ENCODE results near the gene DNAJC1.

Gene DNAJC1

DNA sequence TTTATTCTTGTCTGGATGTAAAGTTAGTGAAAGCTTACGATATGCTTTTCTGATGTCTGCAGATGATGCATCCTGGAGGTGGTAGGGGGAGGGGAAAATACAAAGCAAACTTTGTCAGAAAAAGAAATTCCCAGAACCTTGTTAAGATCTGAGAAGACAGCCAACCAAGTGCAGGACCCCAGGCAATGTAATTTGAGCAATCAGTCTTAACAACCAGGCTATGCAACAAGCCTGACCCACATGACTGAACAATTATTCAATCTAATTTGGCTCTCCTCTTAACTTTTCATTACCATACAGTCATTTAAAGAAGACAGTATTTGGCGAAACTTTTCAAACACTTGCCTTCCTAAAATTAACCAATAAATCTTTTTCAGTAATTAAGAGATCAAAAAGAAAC is 74.5 kb downstream of the DNAJC1 start (continued):
- TF ChIP-seq ZNF549 (tag by site-specific recombination; IDR thresholded peaks at IDR 0.05) (no peak), ZNF776 (tag by site-specific recombination; IDR thresholded peaks at IDR 0.05; ENCODE audit: borderline replicate concordance) (no peak)

GRCh38 chr10:21927631-21928353 is 75.7 kb downstream of the DNAJC1 start:
- CTCF ChIA-PET, result interaction anchor here (0.6 to 1.7 kb wide), 3 partner anchors 23 to 197 kb away, joined by 3 to 5 read pairs (median 3); no protein-coding TSS in a partner anchor
- Histone ChIP-seq H3K4me1 (ENCODE audit: control insufficient read depth, insufficient read depth, low read length) (peaks cover 21% of the 10 kb centered on the region), H3K36me3 (ENCODE audit: control insufficient read depth in 2 of 2, insufficient read depth in 1 of 2, low read length in 2 of 2) (no peaks in the 10 kb centered on the region), H3K9me3 (ENCODE audit: control insufficient read depth, insufficient read depth, low read depth, low read length) (no peaks in the 10 kb centered on the region), H3K27ac (ENCODE audit: extremely low read depth, low read depth, low read length) (no peak overlapping the region), H3K4me3 (ENCODE audit: low read depth, low read length) (no peak overlapping the region)
- no peak for TF ChIP-seq ZNF76 (tag by site-specific recombination; IDR thresholded peaks at IDR 0.05; ENCODE audit: borderline replicate concordance, low read depth)
- POLR2A ChIA-PET, result no interaction called here

- CTCF ChIA-PET, result interaction anchor here (1.7 kb wide), 1 partner anchor 24 kb away, joined by 5 read pairs; no protein-coding TSS in a partner anchor
- Histone ChIP-seq H3K4me1 (ENCODE audit: control insufficient read depth, insufficient read depth, low read length) (peaks cover 21% of the 10 kb centered on the region), H3K36me3 (ENCODE audit: control insufficient read depth in 2 of 2, insufficient read depth in 1 of 2, low read length in 2 of 2) (no peaks in the 10 kb centered on the region), H3K4me3 (ENCODE audit: low read depth, low read length) (no peak overlapping the region), H3K27ac (ENCODE audit: extremely low read depth, low read depth, low read length) (no peak overlapping the region), H3K9me3 (ENCODE audit: control insufficient read depth, insufficient read depth, low read depth, low read length) (no peaks in the 10 kb centered on the region)
- TF ChIP-seq, protein P1, sequence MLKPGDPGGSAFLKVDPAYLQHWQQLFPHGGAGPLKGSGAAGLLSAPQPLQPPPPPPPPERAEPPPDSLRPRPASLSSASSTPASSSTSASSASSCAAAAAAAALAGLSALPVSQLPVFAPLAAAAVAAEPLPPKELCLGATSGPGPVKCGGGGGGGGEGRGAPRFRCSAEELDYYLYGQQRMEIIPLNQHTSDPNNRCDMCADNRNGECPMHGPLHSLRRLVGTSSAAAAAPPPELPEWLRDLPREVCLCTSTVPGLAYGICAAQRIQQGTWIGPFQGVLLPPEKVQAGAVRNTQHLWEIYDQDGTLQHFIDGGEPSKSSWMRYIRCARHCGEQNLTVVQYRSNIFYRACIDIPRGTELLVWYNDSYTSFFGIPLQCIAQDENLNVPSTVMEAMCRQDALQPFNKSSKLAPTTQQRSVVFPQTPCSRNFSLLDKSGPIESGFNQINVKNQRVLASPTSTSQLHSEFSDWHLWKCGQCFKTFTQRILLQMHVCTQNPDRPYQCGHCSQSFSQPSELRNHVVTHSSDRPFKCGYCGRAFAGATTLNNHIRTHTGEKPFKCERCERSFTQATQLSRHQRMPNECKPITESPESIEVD (tag by site-specific recombination; IDR thresholded peaks at IDR 0.05), result peak; percentile 86
- TF ChIP-seq ZNF248 (tag by site-specific recombination; IDR thresholded peaks at IDR 0.05) (no peak), ZNF629 (tag by site-specific recombination; IDR thresholded peaks at IDR 0.05) (0 out of 2 replicates have a peak, but pooled peaks have one; percentile 15), FEZF1 (tag by site-specific recombination; IDR thresholded peaks at IDR 0.05) (no peak), ZXDB (tag by site-specific recombination; IDR thresholded peaks at IDR 0.05) (peak; percentile 51; the same call in 1 of the 2 replicates), ZNF366 (tag by site-specific recombination; conservative IDR thresholded peaks at IDR 0.05) (peak; percentile 18; the same call in 1 of the 2 replicates), ZBTB11 (tag by site-specific recombination; conservative IDR thresholded peaks at IDR 0.05; ENCODE audit: low read depth) (no peak), KLF10 (tag by site-specific recombination; IDR thresholded peaks at IDR 0.05) (no peak)
- POLR2A ChIA-PET, result no interaction called here
Measured at GRCh38 chr10:21926949-21927348, 76.6 kb downstream of the DNAJC1 start.

- no peak overlapping the region for H3K4me3 ChIP-seq (ENCODE audit: low read depth, low read length)
- H3K4me1 ChIP-seq (ENCODE audit: control insufficient read depth, insufficient read depth, low read length), result peaks cover 21% of the 10 kb centered on the region
- H3K9me3 ChIP-seq (ENCODE audit: control insufficient read depth, insufficient read depth, low read depth, low read length), result no peaks in the 10 kb centered on the region
- ChIA-PET CTCF (interaction anchor here (1.7 kb wide), 1 partner anchor 24 kb away, joined by 5 read pairs; no protein-coding TSS in a partner anchor), POLR2A (no interaction called here)
- no peaks in the 10 kb centered on the region for H3K36me3 ChIP-seq (ENCODE audit: control insufficient read depth in 2 of 2, insufficient read depth in 1 of 2, low read length in 2 of 2)
- no peak for TF ChIP-seq ZNF140 (tag by site-specific recombination; IDR thresholded peaks at IDR 0.05)
- no peak overlapping the region for H3K27ac ChIP-seq (ENCODE audit: extremely low read depth, low read depth, low read length)
Measured at GRCh38 chr10:21926358-21926925, 77.1 kb downstream of the DNAJC1 start.
